T-helper 9 cell (primary cell): ENCODE results near the gene PLOD3.

Experiments used
- DNase-seq: peaks from one replicate; pipeline ENCODE4 v3.0.0-alpha.2; 2020

The PLOD3 gene

DNA sequence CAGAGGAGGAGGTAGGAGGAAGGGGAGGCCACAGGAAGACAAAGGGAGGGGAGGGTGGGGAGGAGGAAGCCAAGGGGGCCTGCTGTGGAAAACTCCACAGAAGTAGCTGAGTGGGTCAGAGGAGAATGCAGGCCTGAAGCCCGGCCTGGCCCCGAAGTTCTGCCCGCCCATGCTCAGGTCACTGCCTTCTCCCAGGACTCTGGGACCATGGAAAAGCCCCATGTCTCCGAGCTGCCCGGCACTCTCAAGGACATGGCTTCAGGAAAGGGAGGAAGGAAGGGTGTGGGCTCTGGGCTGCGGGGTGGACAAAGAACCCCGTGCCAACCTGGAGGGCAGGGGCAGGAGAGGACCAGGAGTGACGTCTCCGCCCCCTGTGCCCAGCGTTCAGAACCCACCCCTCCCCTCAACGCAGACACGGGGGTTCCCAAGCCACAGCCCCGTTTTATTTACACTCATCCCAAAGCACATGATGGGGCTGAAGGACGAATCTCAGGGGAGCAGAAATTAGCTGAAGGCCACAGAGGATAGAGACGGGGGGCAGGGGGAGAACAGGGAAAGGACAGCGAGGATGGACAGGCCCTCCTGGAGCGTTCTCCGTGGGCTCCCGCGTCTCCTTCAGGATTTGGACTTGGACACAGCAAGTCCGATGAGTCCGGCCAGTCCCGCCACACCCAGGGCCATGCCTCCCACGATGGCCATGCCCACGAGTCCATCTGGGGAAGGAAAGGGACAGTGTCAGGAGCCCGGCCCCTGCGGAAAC is 22.0 kb upstream of the PLOD3 start:
- no peak for DNase-seq

DNA sequence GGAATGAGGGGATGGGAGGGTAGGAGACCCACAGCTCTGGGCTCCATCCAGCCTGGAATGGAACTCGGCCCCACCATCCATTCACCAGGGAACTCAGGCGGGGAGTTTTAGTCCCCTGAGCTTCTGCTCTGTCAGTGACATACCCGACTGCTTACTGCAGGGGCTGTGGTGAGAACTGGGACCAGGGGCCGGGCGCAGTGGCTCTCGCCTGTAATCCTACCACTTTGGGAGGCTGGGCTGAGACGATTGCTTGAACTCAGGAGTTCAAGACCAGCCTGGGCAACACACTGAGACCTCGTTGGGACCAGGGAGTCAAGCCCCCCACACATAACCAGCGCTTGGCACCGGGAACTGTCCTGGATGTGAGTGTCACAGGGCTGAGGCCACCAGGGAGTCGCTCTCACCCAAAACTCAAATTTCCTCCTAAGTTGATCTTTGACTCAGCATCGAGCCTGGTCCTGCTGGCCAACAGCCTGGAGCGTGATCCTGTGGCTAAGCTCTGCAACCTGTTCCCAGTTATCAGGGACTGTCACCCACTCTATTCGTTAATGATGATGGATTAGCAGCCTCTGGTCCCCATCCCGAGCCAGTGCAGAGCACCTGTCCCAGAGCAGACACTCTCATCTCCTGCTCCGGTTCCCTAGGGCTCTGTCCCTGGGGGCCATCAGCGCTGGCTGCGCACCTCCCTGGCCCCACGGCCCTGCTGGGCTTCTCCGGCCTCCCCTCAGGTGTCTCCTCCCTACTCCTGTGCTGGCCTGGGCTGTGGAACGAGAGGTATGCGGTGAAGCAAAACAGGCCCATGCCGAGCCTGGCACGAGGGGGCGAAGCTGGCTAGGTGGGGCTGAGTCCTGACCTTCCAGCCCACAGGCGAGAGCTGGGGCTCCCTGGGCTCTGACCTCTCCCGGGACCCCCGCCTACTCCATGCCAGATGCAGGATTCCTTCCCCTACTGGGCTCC is 21.1 kb upstream of the PLOD3 start:
- no peak for DNase-seq

DNA sequence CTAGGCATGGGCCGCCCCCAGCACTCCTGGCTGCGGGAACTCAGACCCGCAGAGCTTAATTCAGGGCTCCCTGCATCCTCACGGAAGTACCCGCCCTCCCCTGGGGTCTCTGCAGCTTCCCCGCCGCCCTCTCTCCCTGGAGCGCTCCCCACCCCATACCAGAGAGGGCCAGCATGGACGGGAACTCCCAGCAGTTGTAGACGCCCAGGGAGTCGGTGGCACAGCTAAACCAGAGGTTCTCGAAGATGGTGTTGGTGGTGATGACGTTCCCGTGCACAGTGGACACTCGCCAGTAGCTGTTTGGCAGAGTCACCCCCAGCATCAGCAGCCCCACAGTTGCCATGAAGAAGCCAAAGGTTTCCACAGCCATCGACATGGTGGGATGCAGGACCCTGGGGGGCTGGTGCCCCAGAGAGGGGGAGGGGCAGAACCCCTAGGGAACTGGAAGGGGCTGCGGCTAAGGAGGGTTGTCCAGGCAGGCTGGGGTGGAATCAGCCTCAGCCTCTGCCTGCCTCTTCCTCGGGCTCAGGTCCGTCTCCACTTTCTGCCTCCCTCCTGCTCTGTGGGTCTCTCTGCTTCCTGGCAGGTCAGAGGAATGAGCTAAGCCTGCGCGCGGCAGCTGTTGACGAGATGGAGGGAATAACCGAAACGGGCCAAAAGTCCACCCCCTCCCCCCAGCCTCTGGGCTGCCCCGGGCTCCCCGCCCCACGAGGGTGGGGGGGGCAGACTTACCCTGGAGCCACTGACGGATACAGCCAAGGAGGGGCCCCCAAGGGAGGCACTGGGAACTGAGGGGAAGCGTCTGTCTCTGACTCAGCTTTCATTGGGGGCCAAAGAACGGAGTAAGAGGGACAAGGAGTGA is 20.1 kb upstream of the PLOD3 start, which contains the start of gene CLDN15:
Gene CLDN15, minus strand, starts transcription at position 597 of the 862 bp plus-strand sequence. Its CDS starts 221 bp downstream, at position 376.
- no peak for DNase-seq

DNA sequence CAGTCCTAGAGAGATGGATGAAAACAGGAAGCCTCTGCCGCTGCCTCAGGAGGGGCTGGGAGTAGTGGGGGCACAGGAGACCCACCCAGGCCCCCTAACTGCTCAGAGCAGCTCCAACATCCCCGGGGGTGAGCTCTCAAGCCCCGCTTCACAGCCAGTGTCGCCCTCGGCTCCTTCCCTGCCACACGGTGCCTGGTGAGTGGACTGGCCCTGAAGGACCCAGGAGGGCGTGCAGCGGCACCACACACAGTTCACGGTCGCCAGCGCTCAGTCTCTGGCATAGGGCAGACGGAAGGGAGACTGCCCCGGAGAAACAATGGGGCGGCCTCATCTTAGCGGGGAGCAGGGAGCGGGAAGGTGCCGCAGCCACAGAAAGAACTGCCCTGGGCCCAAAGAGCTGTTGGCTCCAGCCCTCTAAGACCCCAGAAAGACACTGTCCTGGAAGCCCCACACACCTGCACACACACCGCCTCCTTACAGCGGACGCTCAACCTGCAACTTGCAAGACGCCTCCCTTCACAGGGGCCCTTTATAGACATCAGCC is 19.0 kb upstream of the PLOD3 start:
- DNase-seq, result no peak

DNA sequence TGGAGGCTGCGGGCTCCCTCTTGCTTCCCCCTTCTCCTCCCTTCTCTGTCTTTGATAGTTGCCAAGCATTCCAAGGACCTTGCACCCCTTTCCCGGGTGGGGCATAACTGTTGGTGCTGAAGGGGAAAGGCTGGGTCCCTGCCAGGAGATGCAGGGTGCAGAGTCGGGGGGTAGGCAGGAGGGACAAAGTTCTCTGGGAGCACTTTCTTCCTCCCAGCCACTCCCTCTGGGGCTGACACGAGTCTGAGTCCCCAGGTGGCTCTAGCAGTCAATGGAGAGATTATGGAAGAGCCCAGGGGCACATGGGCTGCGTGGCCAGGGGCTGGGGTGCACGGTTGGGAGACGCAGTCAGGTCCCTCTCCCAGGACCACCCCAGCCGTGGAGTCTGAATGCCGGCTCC is 18.1 kb upstream of the PLOD3 start:
- no peak for DNase-seq

DNA sequence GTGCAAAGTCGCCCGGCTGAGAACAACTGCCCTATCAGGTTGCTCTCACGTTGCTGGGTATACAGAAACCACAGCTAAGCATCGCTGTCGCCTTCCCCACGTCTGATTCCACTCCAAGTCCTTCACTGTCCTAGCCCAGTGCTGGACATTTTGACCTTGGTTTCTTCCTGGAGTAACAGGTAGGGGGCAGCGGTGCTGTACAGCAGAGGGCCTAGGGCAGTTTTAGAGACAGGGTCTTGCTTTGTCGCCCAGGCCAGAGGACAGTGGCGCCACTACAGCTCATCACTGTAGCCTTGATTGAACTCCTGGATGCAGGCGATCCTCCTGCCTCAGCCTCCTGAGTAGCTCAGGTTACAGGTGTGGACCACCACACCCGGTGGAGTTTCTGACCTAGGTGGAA is 17.7 kb upstream of the PLOD3 start:
- DNase-seq, result no peak

DNA sequence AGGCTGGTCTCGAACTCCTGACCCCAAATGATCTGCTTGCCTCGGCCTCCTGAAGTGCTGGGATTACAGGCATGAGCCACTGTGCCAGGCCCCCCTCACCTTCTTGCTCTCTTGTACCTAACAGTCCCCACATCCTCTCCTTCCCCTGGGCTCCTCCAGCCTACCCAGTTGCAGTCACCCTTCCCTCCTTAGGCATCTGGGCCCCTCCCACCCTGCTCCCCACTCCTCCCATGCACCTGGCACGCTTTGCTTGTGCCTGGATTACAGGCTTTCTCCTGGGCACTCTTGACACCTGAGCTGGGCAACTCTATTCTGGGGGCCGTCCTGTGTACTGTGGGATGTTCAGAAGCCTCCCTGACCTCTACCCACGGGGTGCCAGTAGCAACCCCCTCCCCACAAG is 17.3 kb upstream of the PLOD3 start:
- no peak for DNase-seq

DNA sequence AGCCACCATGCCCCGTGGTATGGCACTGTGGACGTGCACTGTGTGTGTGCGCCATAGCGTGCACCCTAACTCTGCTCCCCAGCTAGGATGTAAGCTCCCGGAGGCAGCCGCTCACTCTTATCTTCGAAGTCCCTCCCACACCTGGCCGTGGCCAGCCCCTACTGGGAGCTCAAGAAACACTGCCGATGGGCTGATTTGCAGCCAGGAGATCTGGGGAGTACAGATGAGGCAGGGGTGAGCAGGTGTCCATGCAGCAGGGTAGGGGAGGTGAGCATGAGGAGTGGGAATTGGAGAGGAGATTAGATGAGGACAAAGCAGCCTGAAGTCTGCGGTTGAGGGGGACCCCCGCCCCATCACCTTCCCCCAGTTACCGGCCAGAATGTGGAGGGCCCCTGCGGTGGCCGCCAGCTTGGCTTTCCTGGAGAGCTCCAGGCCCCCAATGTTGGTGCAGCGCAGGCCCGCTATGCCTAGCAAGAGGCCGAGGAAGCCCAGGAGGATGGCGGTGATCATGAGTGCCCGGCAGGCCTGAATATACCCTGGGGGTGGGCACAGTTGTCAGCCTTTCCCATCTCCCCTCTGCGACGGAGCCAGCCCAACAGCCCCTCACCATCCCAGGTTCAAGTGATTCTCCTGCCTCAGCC is 16.6 kb upstream of the PLOD3 start:
- no peak for DNase-seq

DNA sequence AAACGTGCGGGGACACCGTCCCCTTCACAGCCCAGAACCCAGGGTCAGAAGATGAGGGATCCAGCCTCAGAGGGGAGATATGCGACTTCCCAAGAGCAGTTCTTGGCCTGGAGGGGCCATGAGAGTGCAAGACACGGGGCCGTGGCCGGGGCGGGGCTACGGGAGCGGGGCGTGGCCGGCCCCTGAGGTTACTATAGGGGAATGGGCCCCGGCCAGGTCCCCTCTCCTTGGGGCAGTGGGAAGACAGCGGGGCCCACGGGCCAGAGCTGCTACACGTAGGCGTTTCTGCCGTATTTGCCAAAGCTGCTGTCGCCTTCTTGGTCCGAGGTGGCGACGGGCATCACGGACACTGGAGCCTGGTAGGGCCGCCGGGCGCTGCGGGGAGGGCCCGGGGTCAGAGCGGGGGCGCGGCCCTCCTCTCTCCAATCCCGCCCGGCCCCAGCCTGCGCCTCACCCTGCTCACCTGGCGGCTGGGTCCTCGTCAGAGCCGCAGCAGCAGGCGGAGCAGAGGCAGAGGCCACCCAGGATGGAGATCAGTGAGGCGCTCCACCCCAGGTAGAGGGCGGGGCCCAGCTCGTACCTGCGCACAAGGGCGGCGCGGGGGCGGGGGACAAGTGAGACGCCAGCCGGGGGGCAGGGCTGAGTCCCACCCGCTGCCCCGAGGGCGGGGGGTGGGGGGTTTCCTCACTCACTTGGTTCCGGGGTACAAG is 14.9 kb upstream of the PLOD3 start:
- no peak for DNase-seq

DNA sequence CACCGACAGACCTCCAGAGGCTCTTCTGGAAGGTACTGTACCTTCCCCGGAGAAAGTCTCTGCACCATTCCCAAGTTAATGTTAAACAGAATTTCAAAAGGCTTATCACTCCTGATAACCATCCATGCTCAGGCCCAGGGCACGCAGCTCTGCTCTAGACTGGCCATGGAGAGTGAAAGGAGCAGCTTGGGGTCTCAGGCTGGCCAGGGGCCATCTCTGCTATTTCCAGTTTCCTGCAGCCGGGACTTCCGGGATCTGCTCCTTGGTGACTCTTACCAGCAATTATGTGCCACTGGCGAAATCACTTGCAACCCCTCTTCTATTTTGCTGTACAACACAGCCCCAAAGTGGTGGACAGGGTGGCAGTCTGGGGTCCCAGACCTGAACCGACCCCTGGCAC is 14.3 kb upstream of the PLOD3 start:
- no peak for DNase-seq

DNA sequence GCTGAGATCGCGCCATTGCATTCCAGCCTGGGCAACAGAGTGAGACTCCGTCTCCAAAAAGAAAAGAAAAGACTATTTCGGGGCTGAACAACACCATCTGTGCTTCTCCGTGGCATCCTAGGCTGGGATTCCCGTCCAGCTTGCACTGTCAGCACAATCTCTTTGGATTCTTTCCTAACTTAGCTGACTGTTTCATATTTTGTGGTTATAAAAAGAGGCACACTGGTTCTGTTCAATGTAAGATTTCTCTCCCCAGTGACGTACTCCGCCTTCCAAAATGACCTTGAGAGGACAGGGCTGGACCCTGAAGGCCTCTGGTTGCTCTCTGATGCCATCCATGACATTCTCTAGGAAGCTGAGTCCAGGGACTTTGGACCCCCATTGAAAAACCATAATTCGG is 9.3 kb upstream of the PLOD3 start:
- no peak for DNase-seq

DNA sequence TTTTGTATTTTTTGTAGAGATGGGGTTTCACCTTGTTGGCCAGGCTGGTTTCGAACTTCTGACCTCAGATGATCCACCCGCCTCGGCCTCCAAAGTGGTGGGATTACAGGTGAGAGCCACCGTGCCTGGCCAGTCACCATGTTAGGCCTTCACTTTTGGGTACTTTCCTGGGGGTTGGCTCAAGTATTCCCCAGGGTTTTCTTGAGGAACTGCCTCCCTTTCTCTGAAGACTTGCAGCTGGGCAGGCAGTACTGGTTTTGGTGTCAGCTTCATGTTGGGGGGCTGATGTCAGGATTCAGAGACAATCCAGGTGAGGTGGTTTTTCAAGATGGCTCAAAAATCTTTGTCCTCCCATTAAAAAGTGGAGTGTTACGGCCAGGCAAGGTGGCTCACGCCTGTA is 8.3 kb upstream of the PLOD3 start:
- DNase-seq, result no peak

DNA sequence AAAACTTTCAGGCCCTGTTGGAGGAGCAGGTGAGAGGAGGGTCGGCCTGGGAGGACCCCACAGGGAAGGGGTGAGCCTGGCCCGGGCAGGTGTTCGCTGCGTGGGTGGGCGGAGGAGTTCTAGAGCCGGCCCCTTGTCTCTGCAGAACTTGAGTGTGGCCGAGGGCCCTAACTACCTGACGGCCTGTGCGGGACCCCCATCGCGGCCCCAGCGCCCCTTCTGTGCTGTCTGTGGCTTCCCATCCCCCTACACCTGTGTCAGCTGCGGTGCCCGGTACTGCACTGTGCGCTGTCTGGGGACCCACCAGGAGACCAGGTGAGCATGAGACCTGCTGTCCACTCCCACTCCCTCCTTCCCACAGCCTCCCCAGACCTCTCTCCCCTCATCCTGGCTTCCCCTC is 6.1 kb upstream of the PLOD3 start:
- DNase-seq, result no peak

DNA sequence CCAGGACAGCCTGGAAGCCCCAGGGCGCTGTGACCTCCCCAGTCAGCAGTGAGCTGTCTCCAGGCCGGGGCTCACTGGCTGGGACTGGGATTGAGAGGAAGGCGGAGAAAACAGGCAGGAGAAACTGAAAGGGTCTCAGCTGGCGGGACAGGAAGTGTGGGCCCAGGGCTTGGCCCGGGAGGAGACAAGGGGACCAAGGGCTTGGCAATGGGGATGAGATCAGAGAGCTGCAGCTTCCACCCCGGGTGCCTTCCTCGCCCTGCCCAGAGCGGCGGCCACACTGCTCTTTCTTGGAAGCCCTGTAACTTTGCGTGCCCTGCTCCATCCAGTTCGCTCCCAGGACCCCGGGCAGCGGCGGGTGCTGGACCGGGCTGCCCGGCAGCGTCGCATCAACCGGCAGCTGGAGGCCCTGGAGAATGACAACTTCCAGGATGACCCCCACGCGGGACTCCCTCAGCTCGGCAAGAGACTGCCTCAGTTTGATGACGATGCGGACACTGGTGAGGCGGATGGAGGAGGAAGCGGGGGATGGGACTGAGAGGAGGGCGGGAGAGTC is 5.0 kb upstream of the PLOD3 start:
- DNase-seq, result no peak

DNA sequence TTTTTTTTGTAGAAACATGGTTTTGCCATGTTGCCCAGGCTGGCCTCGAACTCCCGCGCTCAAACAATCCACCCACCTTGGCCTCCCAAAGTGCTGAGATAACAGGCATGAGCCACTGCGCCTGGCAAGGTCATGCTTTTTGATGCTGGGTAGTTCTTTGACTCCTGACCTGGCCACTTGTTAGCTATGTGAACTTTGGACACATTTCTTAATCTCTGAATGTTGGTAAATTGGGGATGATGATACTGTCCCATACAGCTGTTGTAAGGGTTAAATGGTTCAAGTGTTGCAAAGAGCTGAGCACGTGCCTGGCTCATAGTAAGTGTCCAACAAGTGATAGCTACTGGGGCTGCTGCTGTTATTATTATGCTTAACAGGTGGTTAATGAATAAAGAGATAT is 2.9 kb upstream of the PLOD3 start:
- DNase-seq, result no peak

DNA sequence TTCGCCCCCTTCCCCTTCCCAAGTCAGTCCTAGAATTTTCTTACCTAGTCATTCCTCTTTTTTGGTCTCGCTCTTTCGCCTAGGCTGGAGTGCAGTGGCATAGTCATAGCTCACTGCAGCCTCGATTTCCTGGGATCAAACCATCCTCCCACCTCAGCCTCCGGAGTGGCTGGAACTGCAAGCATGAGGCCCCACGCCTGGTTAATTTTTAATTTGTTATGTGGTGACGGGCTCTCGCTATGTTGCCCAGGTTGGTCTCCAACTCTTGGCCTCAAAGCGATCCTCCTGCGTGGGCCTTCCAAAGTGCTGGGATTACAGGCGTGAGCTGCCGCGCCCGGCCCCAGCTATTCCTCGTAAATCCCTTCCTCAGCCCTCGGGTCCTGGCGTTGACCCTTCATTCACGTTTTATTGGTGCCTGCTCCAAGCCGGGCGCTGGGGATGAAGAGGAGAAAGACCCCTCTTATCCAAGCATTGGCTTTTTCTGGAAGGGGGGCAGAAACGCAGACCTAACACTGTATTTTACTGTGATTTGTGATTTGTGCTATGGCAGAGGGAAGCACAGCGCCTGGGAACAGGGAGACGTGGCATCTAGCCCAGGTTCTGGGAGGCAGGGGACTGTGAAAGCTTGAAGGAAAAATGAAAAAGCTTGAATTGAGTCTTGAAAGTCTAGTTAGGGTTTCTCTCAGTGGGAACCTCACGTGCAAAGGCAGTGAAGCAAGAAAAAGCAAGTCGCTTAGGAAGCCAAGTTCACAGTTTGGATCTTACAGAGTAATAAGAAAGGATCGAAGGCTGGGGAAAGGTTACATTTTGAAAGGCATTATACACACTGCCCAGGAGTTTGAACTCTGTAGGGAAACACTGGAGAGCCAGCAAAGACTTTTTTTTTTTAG is 1.1 kb upstream of the PLOD3 start:
- DNase-seq, result no peak

DNA sequence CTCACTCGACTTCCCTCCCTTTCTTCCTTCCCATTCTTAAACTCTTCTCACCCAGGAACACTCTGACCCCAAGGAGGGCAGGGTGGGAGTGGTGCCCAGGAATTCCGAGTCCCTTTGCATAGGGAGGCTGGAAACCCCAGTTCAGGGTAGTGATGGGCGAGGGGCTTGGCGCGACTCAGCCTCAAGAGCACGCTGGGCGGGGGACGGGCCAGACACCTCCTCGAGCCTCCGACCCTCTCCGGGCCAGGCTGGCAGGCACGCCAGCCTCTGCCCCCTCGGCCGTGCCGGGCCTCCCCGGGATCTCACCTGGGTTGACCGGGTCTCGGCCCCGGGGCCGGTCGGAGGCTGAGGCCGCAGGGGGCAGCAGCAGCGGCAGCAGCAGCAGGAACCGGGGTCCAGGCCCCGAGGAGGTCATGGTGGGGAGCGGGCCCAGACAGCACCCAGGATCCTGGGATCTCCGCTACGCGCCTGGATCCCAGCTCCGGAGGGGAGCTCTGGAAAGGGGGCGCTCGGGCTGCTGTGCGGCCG is 457 bp downstream of the PLOD3 start:
- DNase-seq, result no peak

DNA sequence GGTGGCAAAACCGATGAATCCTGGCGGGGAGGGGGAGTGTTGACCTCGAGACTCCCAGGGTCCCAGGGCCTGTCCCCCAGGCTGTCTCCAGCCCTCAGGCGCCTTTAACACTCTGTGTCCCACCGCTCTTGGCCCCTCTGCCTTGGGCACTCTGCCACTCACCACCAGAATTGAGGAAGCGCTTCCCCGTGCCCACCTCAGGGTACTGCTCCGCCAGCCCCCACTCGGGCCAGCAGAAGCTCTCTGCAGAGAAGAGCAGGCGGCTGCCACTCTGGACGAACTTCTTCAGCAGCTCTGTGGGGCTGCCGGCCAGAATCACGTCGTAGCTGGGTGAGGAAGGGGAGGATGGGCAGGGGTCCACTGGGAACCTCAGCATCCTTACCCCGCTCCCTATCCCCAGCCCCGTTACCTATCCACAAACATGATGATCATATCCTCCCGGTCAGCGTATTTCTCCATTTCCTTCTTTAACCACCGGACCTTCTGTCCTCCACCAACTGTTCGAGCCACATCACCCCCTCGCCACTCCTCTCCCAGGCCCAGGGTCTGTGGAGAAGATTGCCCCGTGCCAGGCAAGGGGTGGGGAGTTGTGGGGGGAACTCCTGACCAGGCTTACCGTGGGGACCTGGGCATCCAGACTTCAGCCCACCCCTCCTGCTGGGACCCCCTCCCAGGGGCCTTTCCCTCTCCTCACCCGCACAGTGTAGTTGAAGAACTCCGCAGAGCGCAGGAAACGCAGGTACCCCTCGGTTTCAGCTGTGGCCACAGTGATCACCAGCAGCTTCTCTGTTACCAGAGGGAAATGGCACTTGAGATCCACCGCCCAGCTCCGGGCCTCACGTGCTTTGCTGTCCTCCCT is 1.2 kb downstream of the PLOD3 start:
- DNase-seq, result no peak

DNA sequence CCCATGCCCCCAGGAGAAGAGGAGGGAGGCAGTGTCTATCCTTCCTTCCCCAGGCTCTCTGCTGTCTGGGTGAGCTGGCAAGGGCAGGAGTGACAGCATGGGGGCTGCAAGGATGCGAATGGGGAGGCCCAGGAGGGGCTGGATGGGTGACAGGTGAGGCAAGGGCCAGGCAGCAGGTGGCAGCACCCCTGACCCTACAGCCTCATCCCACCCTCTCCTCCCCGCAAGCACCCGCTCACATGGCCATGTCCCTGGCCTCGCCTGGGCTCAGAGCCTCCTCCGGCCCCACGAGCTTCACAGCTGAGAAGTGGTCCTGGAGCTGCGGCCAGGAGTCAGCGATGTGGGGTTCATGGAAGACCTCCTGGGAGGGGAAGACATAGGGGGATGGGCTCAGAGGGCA is 5.4 kb downstream of the PLOD3 start:
- no peak for DNase-seq
